ENCODE data around the gene SGPP1. TPM values are rescaled to one million over a fixed set of nuclear protein-coding genes. Genes with fewer than 3 reads are reported as not detected.

SGPP1 gene
- total and polyA plus RNA-seq, 2 of the 8 experiments (the other 6 are each of a cell fraction or from before 2014, with no cell fraction given) = 5.7 to 8.1 TPM

DNA sequence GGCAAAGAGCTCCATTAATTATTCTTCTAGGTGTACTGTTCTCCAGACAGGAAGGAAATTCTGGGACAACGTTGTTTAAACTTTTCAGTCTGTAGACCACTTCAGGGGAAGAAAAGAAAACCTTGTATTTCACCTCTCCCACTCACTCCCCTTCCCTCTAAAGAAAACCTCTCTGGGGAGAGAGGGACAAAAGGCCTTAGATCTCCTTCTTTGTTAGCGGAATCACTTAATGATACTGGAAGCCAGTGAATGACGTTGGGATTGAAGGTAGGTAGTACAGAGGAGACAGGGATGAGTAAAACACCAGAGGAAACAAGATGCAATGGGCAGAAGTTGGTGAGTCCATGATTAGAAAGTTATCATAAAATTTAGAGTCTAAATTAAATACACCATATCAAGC lies 38.7 kb upstream of the SGPP1 start:
- Histone ChIP-seq H3K23ac (ENCODE audit: insufficient read length) (no peak overlapping the region), H3K4me1 (replicated peaks in 1 of 4; ENCODE audit: control insufficient read depth in 3 of 4, insufficient read depth in 4 of 4, low read length in 3 of 4) (no peaks in the 10 kb centered on the region), H3K56ac (replicated peaks; ENCODE audit: insufficient read length, low read depth, low read length) (no peak overlapping the region), H3K4ac (replicated peaks; ENCODE audit: insufficient read length, low read depth, low read length) (no peak overlapping the region), H3K18ac (ENCODE audit: extremely low read depth, low read length) (no peak overlapping the region), H3K36me3 (ENCODE audit: control insufficient read depth in 2 of 4, insufficient read depth in 4 of 4, low read length in 3 of 4) (no peaks in the 10 kb centered on the region), H4K8ac (ENCODE audit: extremely low read depth, insufficient read depth, low read length) (no peak overlapping the region), H3K23me2 (ENCODE audit: low read depth, low read length) (no peaks in the 10 kb centered on the region), H3K79me1 (ENCODE audit: low read depth, low read length) (no peaks in the 10 kb centered on the region), H2BK20ac (ENCODE audit: low read length) (no peak overlapping the region), H3K9ac (replicated peaks in 1 of 4; ENCODE audit: extremely low read depth in 1 of 4, low read depth in 3 of 4, low read length in 3 of 4) (no peak overlapping the region), H2BK5ac (ENCODE audit: low read depth, low read length) (no peak overlapping the region), H2AK5ac (ENCODE audit: low read depth, low read length) (no peak overlapping the region), H3K79me2 (ENCODE audit: control insufficient read depth in 1 of 2, insufficient read depth in 2 of 2, low read length in 2 of 2) (no peaks in the 10 kb centered on the region), H3K4me3 (ENCODE audit: extremely low read depth in 1 of 4, insufficient read depth in 2 of 4, low read depth in 3 of 4, low read length in 4 of 4) (no peak overlapping the region), H4K20me1 (replicated peaks in 1 of 2; ENCODE audit: control insufficient read depth in 1 of 2, insufficient read depth in 2 of 2, low read length in 2 of 2) (no peaks in the 10 kb centered on the region), H2BK15ac (ENCODE audit: low read length) (no peak overlapping the region), H4K91ac (replicated peaks; ENCODE audit: insufficient read length, low read length) (no peak overlapping the region), H3K14ac (ENCODE audit: insufficient read length) (no peak overlapping the region), H2BK120ac (replicated peaks; ENCODE audit: low read depth, low read length) (no peak overlapping the region), H4K5ac (ENCODE audit: insufficient read length, low read depth, low read length) (no peak overlapping the region), H2BK12ac (ENCODE audit: low read depth, low read length) (no peak overlapping the region), H2AFZ (ENCODE audit: low read length) (peak overlapping the region; percentile 72; the same call in 1 of the 2 replicates), H3K27me3 (replicated peaks in 1 of 4; ENCODE audit: control insufficient read depth in 3 of 4, extremely low read depth in 1 of 4, insufficient read depth in 3 of 4, low read length in 3 of 4) (no peaks in the 10 kb centered on the region), H3K4me2 (ENCODE audit: insufficient read depth in 1 of 2, low read depth in 2 of 2, low read length in 2 of 2) (no peak overlapping the region), H3K9me3 (ENCODE audit: insufficient read depth in 2 of 2, low read depth in 1 of 2, low read length in 1 of 2) (no peaks in the 10 kb centered on the region), H3K27ac (ENCODE audit: low read depth, low read length) (no peak overlapping the region)
- 79% methylated on average over 3 of the region's 3 CpGs; no CpG with 5 or more reads in 1 of the 2 experiments for WGBS, 2 experiments (ENCODE audit: extremely low coverage in 1 of 2, insufficient coverage in 1 of 2, insufficient read length in 1 of 2, insufficient replicate concordance in 2 of 2, low coverage in 1 of 2, low lambda C conversion rate in 2 of 2, missing lambda C conversion rate in 1 of 2)
- DNase-seq (ENCODE audit: low read depth in 1 of 2, low spot score in 2 of 2) (no peak), FAIRE-seq (no peak)
- ChIA-PET POLR2A (ENCODE audit: partially characterized antibody) (no interaction called here), CTCF (ENCODE audit: partially characterized antibody) (interaction anchor here (0.7 kb wide), 1 partner anchor 1358 kb away, joined by 3 read pairs; no protein-coding TSS in a partner anchor)
- TF ChIP-seq BACH1 (IDR thresholded peaks at IDR 0.05; ENCODE audit: low read length) = no peak
- TF ChIP-seq SIX5 (IDR thresholded peaks at IDR 0.05; ENCODE audit: low read depth, low read length) = no peak
- TF ChIP-seq BCL11A (IDR thresholded peaks at IDR 0.05; ENCODE audit: low read depth in 2 of 2, low read length in 2 of 2) = no peak
- TF ChIP-seq SP2 (IDR thresholded peaks at IDR 0.05; ENCODE audit: low read length) = no peak
- TF ChIP-seq RNF2 (IDR thresholded peaks at IDR 0.05; ENCODE audit: borderline replicate concordance, low read depth, low read length, missing control alignments, poor library complexity, severe bottlenecking) = no peak
- no peak for TF ChIP-seq TCF12 (IDR thresholded peaks at IDR 0.05; ENCODE audit: low read depth, low read length)
- TF ChIP-seq, protein P1, sequence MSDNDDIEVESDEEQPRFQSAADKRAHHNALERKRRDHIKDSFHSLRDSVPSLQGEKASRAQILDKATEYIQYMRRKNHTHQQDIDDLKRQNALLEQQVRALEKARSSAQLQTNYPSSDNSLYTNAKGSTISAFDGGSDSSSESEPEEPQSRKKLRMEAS (IDR thresholded peaks at IDR 0.05) = no peak
- no peak for TF ChIP-seq KDM4A (IDR thresholded peaks at IDR 0.05; ENCODE audit: low read depth, low read length, severe bottlenecking)
- TF ChIP-seq, protein P2, sequence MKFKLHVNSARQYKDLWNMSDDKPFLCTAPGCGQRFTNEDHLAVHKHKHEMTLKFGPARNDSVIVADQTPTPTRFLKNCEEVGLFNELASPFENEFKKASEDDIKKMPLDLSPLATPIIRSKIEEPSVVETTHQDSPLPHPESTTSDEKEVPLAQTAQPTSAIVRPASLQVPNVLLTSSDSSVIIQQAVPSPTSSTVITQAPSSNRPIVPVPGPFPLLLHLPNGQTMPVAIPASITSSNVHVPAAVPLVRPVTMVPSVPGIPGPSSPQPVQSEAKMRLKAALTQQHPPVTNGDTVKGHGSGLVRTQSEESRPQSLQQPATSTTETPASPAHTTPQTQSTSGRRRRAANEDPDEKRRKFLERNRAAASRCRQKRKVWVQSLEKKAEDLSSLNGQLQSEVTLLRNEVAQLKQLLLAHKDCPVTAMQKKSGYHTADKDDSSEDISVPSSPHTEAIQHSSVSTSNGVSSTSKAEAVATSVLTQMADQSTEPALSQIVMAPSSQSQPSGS (IDR thresholded peaks at IDR 0.05; ENCODE audit: low read length) = no peak
- TF ChIP-seq SP4 (IDR thresholded peaks at IDR 0.05; ENCODE audit: low read length) = no peak
